Measurements from ENCODE around the gene XRCC1.

XRCC1 gene

GRCh38 chr19:43504426-43505185 lies 70.7 kb downstream of the XRCC1 start, which contains the start of gene PHLDB3 (continued):
- TF ChIP-seq ZNF664 (tag by site-specific recombination; IDR thresholded peaks at IDR 0.05) (no peak), TRIM28 (IDR thresholded peaks at IDR 0.05; ENCODE audit: borderline replicate concordance, low read length) (no peak), REPIN1 (tag by site-specific recombination; IDR thresholded peaks at IDR 0.05; ENCODE audit: low read depth) (0 out of 2 replicates have a peak, but pooled peaks have one; percentile 76), KLF8 (tag by site-specific recombination; IDR thresholded peaks at IDR 0.05) (peak; percentile 56), KLF16 (tag by site-specific recombination; IDR thresholded peaks at IDR 0.05) (peak; percentile 24; the same call in 1 of the 2 replicates), HOXA7 (CRISPR knock-in tag; IDR thresholded peaks at IDR 0.05; ENCODE audit: borderline replicate concordance) (no peak), ZNF214 (tag by site-specific recombination; IDR thresholded peaks at IDR 0.05; ENCODE audit: borderline replicate concordance) (no peak), ZNF776 (tag by site-specific recombination; IDR thresholded peaks at IDR 0.05; ENCODE audit: borderline replicate concordance) (no peak), ZNF544 (tag by site-specific recombination; IDR thresholded peaks at IDR 0.05) (no peak), ZNF23 (tag by site-specific recombination; IDR thresholded peaks at IDR 0.05; ENCODE audit: borderline replicate concordance) (no peak), ZNF610 (tag by site-specific recombination; IDR thresholded peaks at IDR 0.05; ENCODE audit: borderline replicate concordance) (peak; percentile 39; the same call in 1 of the 2 replicates), ZFHX2 (tag by site-specific recombination; conservative IDR thresholded peaks at IDR 0.05) (peak; percentile 60), ZSCAN30 (tag by site-specific recombination; IDR thresholded peaks at IDR 0.05) (0 out of 2 replicates have a peak, but pooled peaks have one; percentile 10), ZNF362 (tag by site-specific recombination; IDR thresholded peaks at IDR 0.05) (no peak), ZBTB6 (tag by site-specific recombination; IDR thresholded peaks at IDR 0.05) (no peak), ZBTB44 (tag by site-specific recombination; IDR thresholded peaks at IDR 0.05) (no peak), ZNF175 (tag by site-specific recombination; IDR thresholded peaks at IDR 0.05) (no peak), BCL11A (tag by site-specific recombination; IDR thresholded peaks at IDR 0.05; ENCODE audit: low read depth) (0 out of 2 replicates have a peak, but pooled peaks have one; percentile 64), ZNF692 (tag by site-specific recombination; IDR thresholded peaks at IDR 0.05) (peak; percentile 76; the same call in 1 of the 2 replicates), OVOL3 (tag by site-specific recombination; IDR thresholded peaks at IDR 0.05) (no peak), ZFP69B (tag by site-specific recombination; IDR thresholded peaks at IDR 0.05) (peak; percentile 80), ZNF561 (tag by site-specific recombination; IDR thresholded peaks at IDR 0.05; ENCODE audit: borderline replicate concordance) (0 out of 2 replicates have a peak, but pooled peaks have one; percentile 68), ZNF335 (tag by site-specific recombination; conservative IDR thresholded peaks at IDR 0.05) (no peak; the same call in none of the 2 replicates), ZSCAN18 (tag by site-specific recombination; IDR thresholded peaks at IDR 0.05) (peak; percentile 30; the same call in 1 of the 2 replicates), ZNF791 (tag by site-specific recombination; IDR thresholded peaks at IDR 0.05) (no peak), ZNF266 (tag by site-specific recombination; IDR thresholded peaks at IDR 0.05; ENCODE audit: low read depth) (no peak), ZNF292 (tag by site-specific recombination; IDR thresholded peaks at IDR 0.05; ENCODE audit: borderline replicate concordance, low read depth) (no peak), ZIC2 (tag by site-specific recombination; IDR thresholded peaks at IDR 0.05) (peak; percentile 22; the same call in 1 of the 2 replicates), PATZ1 (tag by site-specific recombination; IDR thresholded peaks at IDR 0.05) (peak; percentile 50)

Data from HEK293 (cell line).